Thymus (tissue), 11 donors: ENCODE results near the gene OR7A5. TPM values are rescaled to one million over a fixed set of nuclear protein-coding genes. Genes with fewer than 3 reads are reported as not detected.
"Not testable (repeated sequence)": the region's sequence is repeated elsewhere in the genome, so short reads cannot be mapped to it uniquely, and the experiment has no call there.

Source experiments
- DNase-seq, 9 donors: peaks; one replicate each; pipeline ENCODE4 v3.0.0-alpha.2; 2013; ENCODE audit warnings: low spot score in 9 of 9, low read depth in 6 of 9, missing footprints in 1 of 9
- H3K27ac ChIP-seq, 2 donors: one replicate each; pipeline ENCODE4 v1.5.1; 2013; ENCODE audit warnings: control low read depth in 1 of 2, low read depth in 1 of 2, low read length in 1 of 2, mild to moderate bottlenecking in 1 of 2, moderate library complexity in 1 of 2
- H3K27me3 ChIP-seq, 2 donors: one replicate each; pipeline ENCODE4 v1.5.1; 2013; ENCODE audit warnings: low read length in 1 of 2; ENCODE audit not compliant: control insufficient read depth in 2 of 2, insufficient read depth in 1 of 2
- H3K36me3 ChIP-seq, 2 donors: one replicate each; pipeline ENCODE4 v1.5.1; 2013; ENCODE audit warnings: low read length in 1 of 2, mild to moderate bottlenecking in 1 of 2, moderate library complexity in 1 of 2; ENCODE audit not compliant: control insufficient read depth in 2 of 2, insufficient read depth in 2 of 2
- H3K4me1 ChIP-seq, 2 donors: one replicate each; pipeline ENCODE4 v1.5.1; 2013; ENCODE audit warnings: low read length in 2 of 2; ENCODE audit not compliant: control insufficient read depth in 2 of 2, insufficient read depth in 2 of 2
- H3K4me3 ChIP-seq, 2 donors: one replicate each; pipeline ENCODE4 v1.5.1; 2013; ENCODE audit warnings: low read length in 2 of 2, control low read depth in 1 of 2, mild to moderate bottlenecking in 1 of 2
- H3K9me3 ChIP-seq, 2 donors: one replicate each; pipeline ENCODE4 v1.5.1; 2013; ENCODE audit warnings: low read length in 1 of 2, mild to moderate bottlenecking in 1 of 2; ENCODE audit not compliant: control insufficient read depth in 2 of 2, insufficient read depth in 1 of 2
- WGBS: extraction: QIAGEN DNeasy Blood & Tissue Kit; methylation state at CpG from one replicate; pipeline ENCODE4 v1.1.7; 2013; 5-methylcytosine and 5-hydroxymethylcytosine counted together
- polyA plus RNA-seq: library from polyadenylated mRNA; stranded (reverse); fragments of 200-250 nt; gene quantifications from one replicate; pipeline ENCODE4 v1.2.3, GENCODE V29; 2013
- total RNA-seq: library from RNA; stranded (reverse); fragments of 120-200 nt; gene quantifications from one replicate; pipeline ENCODE4 v1.2.4, GENCODE V29; 2013
- donor health status: healthy.

Gene OR7A5
- total and polyA plus RNA-seq, 2 donors, result 0.16 TPM; not detected in 1

GRCh38 chr19:14795078-14795721, 39.8 kb downstream of the OR7A5 start:
- 92% methylated on average over 5 of the region's 5 CpGs for WGBS
- no peaks in the 10 kb centered on the region for H3K4me1 ChIP-seq

GRCh38 chr19:14792250-14792649, 42.7 kb downstream of the OR7A5 start:
- H3K27me3 ChIP-seq, H3K36me3 ChIP-seq, H3K4me3 ChIP-seq, H3K4me1 ChIP-seq, DNase-seq, H3K9me3 ChIP-seq, H3K27ac ChIP-seq: not testable (repeated sequence)
- WGBS, result 98% methylated on average over 6 of the region's 6 CpGs

More at GRCh38 chr19:14795078-14795721, 39.8 kb downstream of the OR7A5 start:
- Histone ChIP-seq H3K27me3 (no peaks in the 10 kb centered on the region), H3K9me3 (no peaks in the 10 kb centered on the region), H3K27ac (no peak overlapping the region), H3K36me3 (no peaks in the 10 kb centered on the region), H3K4me3 (no peak overlapping the region)
- no peak for DNase-seq

- no peaks in the 10 kb centered on the region for H3K36me3 ChIP-seq
- H3K9me3 ChIP-seq, result no peaks in the 10 kb centered on the region
- 37% methylated on average over 18 of the region's 18 CpGs for WGBS
- H3K4me3 ChIP-seq, result no peak overlapping the region
- H3K4me1 ChIP-seq, result peaks cover 2 to 40% of the 10 kb centered on the region in 2 donors
- peak in 4 of 9 donors; percentile 3 to 33 (median 32) for DNase-seq
- no peaks in the 10 kb centered on the region for H3K27me3 ChIP-seq
- peak overlapping the region in 1 of 2 donors; percentile 18 for H3K27ac ChIP-seq
Observed at GRCh38 chr19:14786421-14786851, 48.5 kb downstream of the OR7A5 start.

- DNase-seq, result peak in 3 of 9 donors; percentile 16 to 51 (median 17)
- Histone ChIP-seq H3K4me1 (peaks cover 2 to 40% of the 10 kb centered on the region in 2 donors), H3K27ac (peak overlapping the region in 1 of 2 donors; percentile 51)
- WGBS, result 34% methylated on average over 9 of the region's 11 CpGs
- not testable (repeated sequence) for H3K4me3 ChIP-seq, H3K27me3 ChIP-seq, H3K9me3 ChIP-seq, H3K36me3 ChIP-seq
Observed at GRCh38 chr19:14785102-14785793, 49.7 kb downstream of the OR7A5 start.

GRCh38 chr19:14784730-14785101, 50.3 kb downstream of the OR7A5 start:
- not testable (repeated sequence) for H3K36me3 ChIP-seq, H3K4me3 ChIP-seq, H3K9me3 ChIP-seq, H3K27me3 ChIP-seq
- DNase-seq, result peak in 1 of 9 donors; percentile 19
- 42% methylated on average over 9 of the region's 10 CpGs for WGBS
- Histone ChIP-seq H3K4me1 (peaks cover 2 to 40% of the 10 kb centered on the region in 2 donors), H3K27ac (peak overlapping the region in 1 of 2 donors; percentile 7)

GRCh38 chr19:14783410-14783998, 51.5 kb downstream of the OR7A5 start:
- not testable (repeated sequence) for H3K27me3 ChIP-seq, H3K4me3 ChIP-seq, H3K27ac ChIP-seq, H3K9me3 ChIP-seq, H3K36me3 ChIP-seq
- peaks cover 2 to 40% of the 10 kb centered on the region in 2 donors for H3K4me1 ChIP-seq
- WGBS, result 30% methylated on average over 8 of the region's 8 CpGs
- DNase-seq, result peak in 2 of 9 donors; percentile 8 to 45

GRCh38 chr19:14782626-14783409, 52.2 kb downstream of the OR7A5 start:
- Histone ChIP-seq H3K4me1 (peaks cover 2 to 40% of the 10 kb centered on the region in 2 donors), H3K4me3 (no peak overlapping the region), H3K27ac (no peak overlapping the region), H3K36me3 (no peaks in the 10 kb centered on the region), H3K9me3 (no peaks in the 10 kb centered on the region), H3K27me3 (no peaks in the 10 kb centered on the region)
- WGBS, result 92% methylated on average over 16 of the region's 16 CpGs
- DNase-seq, result no peak

- H3K27me3 ChIP-seq, H3K9me3 ChIP-seq, DNase-seq, H3K27ac ChIP-seq, H3K4me3 ChIP-seq, H3K36me3 ChIP-seq: not testable (repeated sequence)
- WGBS, result 96% methylated on average over 17 of the region's 17 CpGs
- H3K4me1 ChIP-seq, result peaks cover 0 to 41% of the 10 kb centered on the region in 2 donors
Observed at GRCh38 chr19:14781713-14782536, 53.1 kb downstream of the OR7A5 start.
